Uterus (tissue), 4 donors: Measurements from ENCODE around the gene CIBAR2. TPM values are rescaled to one million over a fixed set of nuclear protein-coding genes. Genes with fewer than 3 reads are reported as not detected.

Source experiments
- DNase-seq, 2 donors: peaks; one replicate each; pipeline ENCODE4 v3.0.0-alpha.2; 2019 to 2020
- H3K27ac ChIP-seq, 2 donors: fragments of 200-600 bp; sonication (generic); 1 replicate in 1 of 2; 2 replicates in 1 of 2; pipeline ENCODE4 v1.5.1; 2016 to 2018
- H3K27me3 ChIP-seq, 2 donors: fragments of 200-600 bp; sonication (generic); one replicate each; pipeline ENCODE4 v1.5.1; 2018 to 2019; ENCODE audit warnings: control low read depth in 1 of 2
- H3K36me3 ChIP-seq, 2 donors: fragments of 200-600 bp; sonication (generic); one replicate each; pipeline ENCODE4 v1.5.1; 2019; ENCODE audit warnings: control low read depth in 1 of 2
- H3K4me1 ChIP-seq, 2 donors: fragments of 200-600 bp; sonication (generic); one replicate each; pipeline ENCODE4 v1.5.1; 2018 to 2019; ENCODE audit warnings: control low read depth in 1 of 2
- H3K4me3 ChIP-seq, 2 donors: fragments of 200-600 bp; sonication (generic); 1 replicate in 1 of 2; 2 replicates in 1 of 2; pipeline ENCODE4 v1.5.1; 2018 to 2019; ENCODE audit warnings: mild to moderate bottlenecking in 1 of 2
- H3K9me3 ChIP-seq, 2 donors: fragments of 200-600 bp; sonication (generic); one replicate each; pipeline ENCODE4 v1.5.1; 2019; ENCODE audit warnings: control low read depth in 1 of 2
- POLR2A ChIP-seq, 2 donors: fragments of 450-650 bp; IDR thresholded peaks; one replicate each; pipeline ENCODE4 v1.6.1; 2016; ENCODE audit warnings: antibody characterized with exemption in 2 of 2, mild to moderate bottlenecking in 1 of 2, moderate library complexity in 1 of 2
- intact Hi-C: fragments of 100-400 bp; cut with DNase I; formaldehyde crosslinking; loops from one replicate; pipeline ENCODE4 v1.15.1; 2023; ENCODE audit warnings: low total_unique reads
- total RNA-seq, 4 donors: library from RNA; depleted of rRNA in 3 of 4; stranded (reverse); fragments of >200 nt in 3 of 4; gene quantifications; one replicate each; pipeline versions ENCODE4 v1.1.0 to v1.2.4, GENCODE V29; 2014 to 2023
- TF ChIP-seq, protein P1 (sequence below), 4 experiments: fragments of 200-600 bp in 2 of 4; fragments of 450-650 bp in 2 of 4; sonication (generic) in 2 of 4; IDR thresholded peaks; one replicate each; pipeline ENCODE4 v1.5.1; 2016 to 2019; ENCODE audit warnings: antibody characterized with exemption in 4 of 4, mild to moderate bottlenecking in 2 of 4, moderate library complexity in 1 of 4
- donor health status: DM: yes; HTN: yes; CAD: no.

Gene CIBAR2
- total RNA-seq, 4 donors from 2014 or later, result 2.4 TPM; not detected in 3

DNA sequence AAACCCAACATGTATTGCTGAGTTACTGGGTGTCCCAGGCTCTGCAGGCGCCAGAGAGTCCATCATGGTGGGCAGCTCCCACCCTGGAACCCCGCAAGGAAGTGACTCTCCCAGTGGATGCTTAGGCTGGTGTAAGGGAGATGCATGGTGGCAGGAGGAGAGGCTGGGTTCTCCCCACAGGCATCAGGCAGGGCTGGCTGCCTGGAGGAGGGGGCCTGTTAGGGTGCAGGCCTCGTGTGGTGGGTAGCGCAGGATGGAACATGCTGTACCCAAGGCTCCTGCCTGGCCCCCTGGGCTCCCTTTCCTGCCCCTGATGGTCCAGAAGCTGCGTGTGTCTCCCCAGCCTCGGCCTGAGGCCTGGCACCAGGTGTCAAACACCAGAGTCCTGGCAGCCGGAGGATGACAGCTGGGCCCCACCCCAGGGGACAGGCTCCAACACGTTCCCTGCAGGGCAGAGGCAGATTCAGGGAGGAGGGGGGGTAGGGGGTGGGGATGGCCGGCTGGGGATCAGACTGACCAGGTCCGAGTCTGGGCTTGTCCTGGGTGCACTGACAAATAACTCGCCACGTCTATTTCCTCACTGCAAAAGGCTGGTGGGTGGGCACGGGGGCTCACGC is 40.2 kb upstream of the CIBAR2 start:
- Histone ChIP-seq H3K9me3 (no peaks in the 10 kb centered on the region), H3K27ac (peak overlapping the region; percentile 72 to 74), H3K4me1 (peaks cover 4 to 12% of the 10 kb centered on the region in 2 donors), H3K36me3 (no peaks in the 10 kb centered on the region), H3K4me3 (no peak overlapping the region), H3K27me3 (no peaks in the 10 kb centered on the region)
- DNase-seq, result no peak
- intact Hi-C loops, result no loop called here
- no peak for TF ChIP-seq POLR2A (IDR thresholded peaks at IDR 0.05)
- TF ChIP-seq, protein P1, sequence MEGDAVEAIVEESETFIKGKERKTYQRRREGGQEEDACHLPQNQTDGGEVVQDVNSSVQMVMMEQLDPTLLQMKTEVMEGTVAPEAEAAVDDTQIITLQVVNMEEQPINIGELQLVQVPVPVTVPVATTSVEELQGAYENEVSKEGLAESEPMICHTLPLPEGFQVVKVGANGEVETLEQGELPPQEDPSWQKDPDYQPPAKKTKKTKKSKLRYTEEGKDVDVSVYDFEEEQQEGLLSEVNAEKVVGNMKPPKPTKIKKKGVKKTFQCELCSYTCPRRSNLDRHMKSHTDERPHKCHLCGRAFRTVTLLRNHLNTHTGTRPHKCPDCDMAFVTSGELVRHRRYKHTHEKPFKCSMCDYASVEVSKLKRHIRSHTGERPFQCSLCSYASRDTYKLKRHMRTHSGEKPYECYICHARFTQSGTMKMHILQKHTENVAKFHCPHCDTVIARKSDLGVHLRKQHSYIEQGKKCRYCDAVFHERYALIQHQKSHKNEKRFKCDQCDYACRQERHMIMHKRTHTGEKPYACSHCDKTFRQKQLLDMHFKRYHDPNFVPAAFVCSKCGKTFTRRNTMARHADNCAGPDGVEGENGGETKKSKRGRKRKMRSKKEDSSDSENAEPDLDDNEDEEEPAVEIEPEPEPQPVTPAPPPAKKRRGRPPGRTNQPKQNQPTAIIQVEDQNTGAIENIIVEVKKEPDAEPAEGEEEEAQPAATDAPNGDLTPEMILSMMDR (IDR thresholded peaks at IDR 0.05), result no peak

DNA sequence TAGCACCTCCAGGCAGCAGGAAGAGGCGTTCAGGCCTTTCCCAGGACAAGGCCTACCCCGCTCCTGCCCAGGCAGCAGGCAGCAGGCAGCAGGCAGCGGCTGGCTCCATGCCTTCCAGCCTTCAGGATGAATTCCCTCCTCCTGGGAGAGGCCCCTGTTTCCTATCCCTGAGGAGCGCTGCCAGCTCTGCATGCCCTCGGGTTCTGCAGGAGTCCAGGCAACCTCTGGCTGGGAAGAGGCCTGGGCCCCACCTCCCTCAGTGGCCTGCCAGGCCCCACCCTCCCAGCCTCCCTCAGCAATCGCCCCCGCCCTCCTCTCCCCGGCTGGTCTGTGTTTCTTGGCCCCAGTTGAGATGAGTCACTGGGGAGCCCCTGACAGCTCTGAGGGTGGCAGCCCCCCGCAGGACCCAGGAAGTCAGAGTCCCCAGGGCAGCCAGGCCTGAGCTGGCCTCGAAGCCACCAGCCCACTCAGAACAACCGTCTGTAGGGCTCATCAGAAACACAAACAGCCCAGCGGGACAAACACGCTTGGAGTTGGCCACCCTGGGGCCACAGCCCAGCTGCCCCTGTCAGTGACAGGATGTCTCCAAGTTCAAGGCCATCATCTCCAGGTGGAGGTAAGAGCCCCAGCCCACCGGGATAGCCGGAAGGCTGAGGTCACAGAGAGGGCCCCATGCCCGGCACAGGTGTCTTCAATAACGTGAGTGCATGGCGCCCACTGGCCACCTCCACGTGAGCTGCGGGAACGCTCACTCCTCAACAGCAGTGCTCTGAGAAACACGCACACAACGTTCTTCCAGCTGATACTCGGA is 39.5 kb upstream of the CIBAR2 start:
- Histone ChIP-seq H3K9me3 (no peaks in the 10 kb centered on the region), H3K36me3 (no peaks in the 10 kb centered on the region), H3K27me3 (no peaks in the 10 kb centered on the region), H3K4me1 (peaks cover 4 to 12% of the 10 kb centered on the region in 2 donors), H3K27ac (peak overlapping the region; percentile 72 to 74), H3K4me3 (no peak overlapping the region)
- no peak for TF ChIP-seq POLR2A (IDR thresholded peaks at IDR 0.05)
- TF ChIP-seq, protein P1 (IDR thresholded peaks at IDR 0.05), result no peak
- peak; percentile 84 to 88 for DNase-seq
- intact Hi-C loops, result no loop called here

DNA sequence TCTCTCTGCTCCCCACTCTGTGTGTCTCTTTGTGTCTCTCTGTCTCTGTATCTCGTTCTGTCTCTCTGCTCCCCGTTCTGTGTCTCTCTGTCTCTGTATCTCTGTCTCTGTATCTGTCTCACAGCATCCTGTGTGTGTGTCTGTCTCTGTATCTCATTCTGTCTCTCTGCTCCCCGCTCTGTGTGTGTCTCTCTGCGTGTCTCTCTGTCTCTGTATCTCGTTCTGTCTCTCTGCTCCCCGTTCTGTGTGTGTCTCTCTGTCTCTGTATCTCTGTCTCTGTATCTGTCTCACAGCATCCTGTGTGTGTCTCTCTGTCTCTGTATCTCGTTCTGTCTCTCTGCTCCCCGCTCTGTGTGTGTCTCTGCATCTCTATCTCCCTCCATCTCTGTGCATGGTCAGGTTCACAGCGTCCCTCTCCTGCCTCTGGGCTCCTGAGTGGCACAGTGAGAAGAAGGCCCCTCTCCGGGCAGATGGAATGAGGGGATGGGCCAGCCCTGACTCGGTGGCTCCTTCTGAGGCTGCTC is 38.9 kb upstream of the CIBAR2 start:
- TF ChIP-seq, protein P1 (IDR thresholded peaks at IDR 0.05), result no peak
- TF ChIP-seq POLR2A (IDR thresholded peaks at IDR 0.05), result no peak
- peaks cover 4 to 12% of the 10 kb centered on the region in 2 donors for H3K4me1 ChIP-seq
- H3K36me3 ChIP-seq, result no peaks in the 10 kb centered on the region
- H3K9me3 ChIP-seq, result no peaks in the 10 kb centered on the region
- no peaks in the 10 kb centered on the region for H3K27me3 ChIP-seq
- H3K27ac ChIP-seq, result peak overlapping the region; percentile 72 to 74
- DNase-seq, result no peak
- intact Hi-C loops, result no loop called here
- H3K4me3 ChIP-seq, result no peak overlapping the region

GRCh38 chr16:85150331-85150940 is 38.2 kb upstream of the CIBAR2 start:
- no peaks in the 10 kb centered on the region for H3K36me3 ChIP-seq

More at GRCh38 chr16:85150331-85150940, 38.2 kb upstream of the CIBAR2 start:
- TF ChIP-seq, protein P1 (IDR thresholded peaks at IDR 0.05), result no peak
- TF ChIP-seq POLR2A (IDR thresholded peaks at IDR 0.05), result no peak
- Histone ChIP-seq H3K4me3 (no peak overlapping the region), H3K27me3 (no peaks in the 10 kb centered on the region), H3K9me3 (no peaks in the 10 kb centered on the region), H3K27ac (no peak overlapping the region), H3K4me1 (peaks cover 4 to 12% of the 10 kb centered on the region in 2 donors)
- no peak for DNase-seq
- intact Hi-C loops, result no loop called here
